ENCODE data around the gene MCMBP.

MCMBP gene

GRCh38 chr10:119781498-119781897, 91.1 kb downstream of the MCMBP start:
- DNase-seq: no peak

DNA sequence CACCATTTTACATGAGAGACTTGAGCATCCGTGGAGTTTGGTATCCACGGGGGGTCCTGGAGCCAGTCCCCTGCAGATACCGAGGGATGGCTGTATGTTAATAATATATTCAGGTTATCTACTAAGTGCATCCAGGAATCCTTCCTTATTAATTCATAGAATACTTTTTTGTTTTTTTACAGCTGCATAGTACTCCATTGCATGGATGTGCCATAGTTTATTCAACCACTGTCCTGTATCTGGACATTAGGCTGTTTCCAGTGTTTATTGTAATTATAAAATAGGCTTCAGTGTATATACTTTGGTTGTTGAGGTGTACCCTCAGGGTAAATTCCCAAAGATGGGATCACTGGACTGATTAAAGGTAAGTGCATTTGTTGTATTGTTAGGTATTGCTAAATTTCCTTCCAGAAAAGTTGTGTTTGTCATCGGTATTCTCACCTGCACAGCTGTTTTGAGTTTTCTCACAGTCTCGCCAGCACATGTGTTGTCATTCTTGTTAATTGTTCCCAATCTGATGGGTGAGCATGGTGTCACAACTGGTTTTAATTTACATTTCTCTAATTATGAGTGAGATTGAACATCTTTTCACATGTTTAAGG, 91.7 kb downstream of the MCMBP start:
- DNase-seq: no peak
